ENCODE measurements around the gene CCDC8. TPM values are rescaled to one million over a fixed set of nuclear protein-coding genes. Genes with fewer than 3 reads are reported as not detected.

CCDC8 gene
- total and polyA plus RNA-seq, 9 of the 15 experiments (the other 6 are each of a cell fraction or from before 2014, with no cell fraction given) = 0.68 to 30.8 (median 15.6) TPM

GRCh38 chr19:46460981-46461380 lies 47.6 kb upstream of the CCDC8 start:
- no peak overlapping the region for H3K4me3 ChIP-seq
- POLR2A ChIA-PET = interaction anchor here (1.5 kb wide), 1 partner anchor 29 kb away, joined by 5 read pairs; no protein-coding TSS in a partner anchor
- no peak overlapping the region for H2AFZ ChIP-seq (ENCODE audit: low read depth, low read length)
- no peak for TF ChIP-seq HCFC1 (IDR thresholded peaks at IDR 0.05; ENCODE audit: low read depth, low read length)
- TF ChIP-seq ZNF217 (CRISPR knock-in tag; IDR thresholded peaks at IDR 0.05) = no peak
- TF ChIP-seq KHSRP (IDR thresholded peaks at IDR 0.05) = no peak
- no peak for TF ChIP-seq MXD1 (CRISPR knock-in tag; IDR thresholded peaks at IDR 0.05; ENCODE audit: borderline replicate concordance, poor library complexity, severe bottlenecking)
- no peak for TF ChIP-seq ZBTB34 (CRISPR knock-in tag; IDR thresholded peaks at IDR 0.05)
- no peak for TF ChIP-seq E2F5 (CRISPR knock-in tag; IDR thresholded peaks at IDR 0.05)
- no peak for TF ChIP-seq ZNF12 (CRISPR knock-in tag; IDR thresholded peaks at IDR 0.05)
- no peak for TF ChIP-seq U2AF2 (optimal IDR thresholded peaks at IDR 0.05; ENCODE audit: low read depth, low read length)
- no peak for TF ChIP-seq BCLAF1 (IDR thresholded peaks at IDR 0.05; ENCODE audit: borderline replicate concordance in 1 of 2, control insufficient read depth in 1 of 2, low read depth in 2 of 2, low read length in 1 of 2)
- no peak for TF ChIP-seq CBFA2T3 (IDR thresholded peaks at IDR 0.05)
- no peak for TF ChIP-seq SMARCA5 (IDR thresholded peaks at IDR 0.05)
- TF ChIP-seq STAG1 (CRISPR knock-in tag; IDR thresholded peaks at IDR 0.05; ENCODE audit: borderline replicate concordance) = no peak
- no peak for TF ChIP-seq SMARCA4 (IDR thresholded peaks at IDR 0.05)
- DNase-seq (ENCODE audit: extremely low read depth in 1 of 4, low spot score in 3 of 4) (no peak), ATAC-seq (no peak), FAIRE-seq (no peak)
- no peaks in the 10 kb centered on the region for H3K79me2 ChIP-seq (ENCODE audit: control insufficient read depth, insufficient read depth, low read length)
- H3K27me3 ChIP-seq (ENCODE audit: control insufficient read depth in 2 of 2, insufficient read depth in 2 of 2, low read length in 2 of 2) = peaks cover 0 to 4% of the 10 kb centered on the region in 2 experiments; a peak in 1 of 5 replicates
- CTCF ChIA-PET (ENCODE audit: low intra/inter-chr PET ratio) = no interaction called here
- H3K4me2 ChIP-seq (ENCODE audit: insufficient read depth, low read length) = no peak overlapping the region
- no peak overlapping the region for H3K27ac ChIP-seq (ENCODE audit: extremely low read depth, low read depth, low read length)
- WGBS (ENCODE audit: insufficient coverage, low coverage, missing lambda C conversion rate) = 19% methylated on average over 1 of the region's 1 CpG
- no peaks in the 10 kb centered on the region for H3K36me3 ChIP-seq (ENCODE audit: control insufficient read depth, insufficient read depth, low read length)
- no peaks in the 10 kb centered on the region; a peak in 1 of 5 replicates for H3K4me1 ChIP-seq (replicated peaks in 1 of 2; ENCODE audit: control insufficient read depth in 2 of 2, insufficient read depth in 2 of 2, low read length in 2 of 2)
- no peaks in the 10 kb centered on the region for H3K9me3 ChIP-seq (replicated peaks; ENCODE audit: control insufficient read depth, insufficient read depth, low read depth, low read length)
- no peaks in the 10 kb centered on the region for H4K20me1 ChIP-seq (replicated peaks; ENCODE audit: control insufficient read depth, insufficient read depth, low read length)
- intact Hi-C loops (cut with micrococcal nuclease) (no loop called here), in situ Hi-C loops (cut with MboI) (no loop called here)
- H3K9ac ChIP-seq (ENCODE audit: insufficient read depth in 1 of 2, low read depth in 2 of 2, low read length in 2 of 2) = no peak overlapping the region
- H3K9me1 ChIP-seq (ENCODE audit: control insufficient read depth, insufficient read depth, low read length) = no peaks in the 10 kb centered on the region
- no TSS peak for BruUV-seq (replicated peaks)
